Chondrocyte (in vitro differentiated cells): ENCODE measurements around the gene SESN3. TPM values are rescaled to one million over a fixed set of nuclear protein-coding genes. Genes with fewer than 3 reads are reported as not detected.

Experiments
- DNase-seq: peaks from one replicate; pipeline ENCODE4 v3.0.0; 2021; ENCODE audit warnings: mixed read lengths, low spot score
- H3K27ac Mint-ChIP-seq: one replicate; pipeline ENCODE4 v1.8.0; 2021; ENCODE audit warnings: mild to moderate bottlenecking, moderate library complexity, mixed read lengths; ENCODE audit not compliant: unreplicated experiment
- H3K27me3 Mint-ChIP-seq: 2 replicates; pipeline ENCODE4 v1.8.0; 2021; ENCODE audit warnings: low read depth, mixed read lengths
- H3K36me3 Mint-ChIP-seq: 2 replicates; pipeline ENCODE4 v1.8.0; 2021; ENCODE audit warnings: low read depth, mixed read lengths
- H3K4me1 Mint-ChIP-seq: 2 replicates; pipeline ENCODE4 v1.8.0; 2021; ENCODE audit warnings: low read depth, mild to moderate bottlenecking, mixed read lengths
- H3K4me3 Mint-ChIP-seq: one replicate; pipeline ENCODE4 v1.8.0; 2021; ENCODE audit warnings: mild to moderate bottlenecking, moderate library complexity, mixed read lengths; ENCODE audit not compliant: unreplicated experiment
- H3K9me3 Mint-ChIP-seq: 2 replicates; pipeline ENCODE4 v1.8.0; 2021; ENCODE audit warnings: low read depth, mixed read lengths
- total RNA-seq: library from RNA; stranded (reverse); gene quantifications from 3 replicates; pipeline ENCODE4 v1.2.1, GENCODE V29; 2021
- TF ChIP-seq, protein P1 (sequence below): fragments of 200-600 bp; sonication (generic); IDR thresholded peaks from 2 replicates; pipeline ENCODE4 v1.5.0; 2021; ENCODE audit warnings: antibody characterized with exemption, mild to moderate bottlenecking, moderate library complexity

SESN3 gene
- total RNA-seq, 1 donor from 2014 or later, result 104 TPM

DNA sequence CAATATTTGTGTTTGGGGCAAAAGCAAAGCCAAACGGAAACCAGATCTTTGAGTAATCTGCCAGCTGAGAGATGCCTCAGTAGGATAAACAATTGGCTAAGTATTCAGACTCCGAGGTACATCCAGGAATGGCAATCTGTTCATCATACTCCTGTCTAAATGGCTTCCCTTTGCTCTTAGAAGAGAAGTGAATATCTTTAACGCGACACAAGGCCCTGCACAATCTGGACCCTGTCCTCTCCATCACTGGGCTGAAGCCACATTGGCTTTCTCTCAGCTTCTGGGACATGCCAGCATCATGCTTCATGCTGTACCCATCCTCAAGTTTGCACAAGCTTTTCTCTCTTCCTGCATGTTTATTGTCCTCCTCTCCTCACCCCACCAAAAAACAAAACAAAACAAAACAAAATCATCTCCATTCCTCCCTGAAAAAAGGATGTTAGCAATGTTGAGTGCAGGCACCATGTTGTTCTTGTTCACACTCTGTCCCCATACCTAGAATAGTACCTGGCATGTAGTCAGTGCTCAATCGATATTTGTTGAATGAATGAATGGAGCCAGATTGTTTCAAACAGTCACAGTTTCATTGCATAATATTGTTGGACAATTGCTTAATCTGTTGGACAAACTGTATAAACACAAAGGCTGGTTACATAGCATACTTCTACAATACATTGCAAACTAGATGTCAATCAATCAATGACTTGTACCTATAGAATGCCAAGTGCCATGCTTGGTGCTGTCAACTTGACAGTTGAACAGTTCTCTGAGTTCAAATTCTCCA lies 38.2 kb upstream of the SESN3 start:
- Mint-ChIP-seq H3K4me1 (peaks cover 4% of the 10 kb centered on the region), H3K4me3 (no peak overlapping the region), H3K27ac (no peak overlapping the region), H3K9me3 (peaks cover 6% of the 10 kb centered on the region), H3K36me3 (no peaks in the 10 kb centered on the region), H3K27me3 (no peaks in the 10 kb centered on the region)
- DNase-seq, result no peak
- TF ChIP-seq, protein P1, sequence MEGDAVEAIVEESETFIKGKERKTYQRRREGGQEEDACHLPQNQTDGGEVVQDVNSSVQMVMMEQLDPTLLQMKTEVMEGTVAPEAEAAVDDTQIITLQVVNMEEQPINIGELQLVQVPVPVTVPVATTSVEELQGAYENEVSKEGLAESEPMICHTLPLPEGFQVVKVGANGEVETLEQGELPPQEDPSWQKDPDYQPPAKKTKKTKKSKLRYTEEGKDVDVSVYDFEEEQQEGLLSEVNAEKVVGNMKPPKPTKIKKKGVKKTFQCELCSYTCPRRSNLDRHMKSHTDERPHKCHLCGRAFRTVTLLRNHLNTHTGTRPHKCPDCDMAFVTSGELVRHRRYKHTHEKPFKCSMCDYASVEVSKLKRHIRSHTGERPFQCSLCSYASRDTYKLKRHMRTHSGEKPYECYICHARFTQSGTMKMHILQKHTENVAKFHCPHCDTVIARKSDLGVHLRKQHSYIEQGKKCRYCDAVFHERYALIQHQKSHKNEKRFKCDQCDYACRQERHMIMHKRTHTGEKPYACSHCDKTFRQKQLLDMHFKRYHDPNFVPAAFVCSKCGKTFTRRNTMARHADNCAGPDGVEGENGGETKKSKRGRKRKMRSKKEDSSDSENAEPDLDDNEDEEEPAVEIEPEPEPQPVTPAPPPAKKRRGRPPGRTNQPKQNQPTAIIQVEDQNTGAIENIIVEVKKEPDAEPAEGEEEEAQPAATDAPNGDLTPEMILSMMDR, result no peak

DNA sequence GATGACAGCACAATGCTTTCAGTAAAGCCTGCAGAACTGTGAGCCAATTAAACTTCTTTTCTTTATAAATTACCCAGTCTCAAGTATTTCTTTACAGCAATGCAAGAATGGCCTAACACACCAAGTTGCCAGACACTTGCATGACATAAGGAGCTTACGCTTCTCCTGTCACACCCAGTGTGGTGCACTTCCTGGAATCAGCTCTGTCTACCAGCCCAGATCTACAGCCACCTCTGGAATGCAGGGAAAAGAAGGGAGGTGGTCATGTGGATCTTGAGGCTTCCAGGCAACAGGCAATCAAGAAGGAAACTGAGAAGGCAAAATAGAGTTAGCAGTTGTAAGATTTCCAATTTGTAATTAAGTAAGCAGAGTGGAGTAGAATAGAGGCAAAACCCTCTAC lies 37.4 kb upstream of the SESN3 start:
- peaks cover 6% of the 10 kb centered on the region for H3K9me3 Mint-ChIP-seq
- TF ChIP-seq, protein P1, result no peak
- no peaks in the 10 kb centered on the region for H3K36me3 Mint-ChIP-seq
- H3K27ac Mint-ChIP-seq, result no peak overlapping the region
- peaks cover 4% of the 10 kb centered on the region for H3K4me1 Mint-ChIP-seq
- H3K27me3 Mint-ChIP-seq, result no peaks in the 10 kb centered on the region
- DNase-seq, result no peak
- H3K4me3 Mint-ChIP-seq, result no peak overlapping the region

DNA sequence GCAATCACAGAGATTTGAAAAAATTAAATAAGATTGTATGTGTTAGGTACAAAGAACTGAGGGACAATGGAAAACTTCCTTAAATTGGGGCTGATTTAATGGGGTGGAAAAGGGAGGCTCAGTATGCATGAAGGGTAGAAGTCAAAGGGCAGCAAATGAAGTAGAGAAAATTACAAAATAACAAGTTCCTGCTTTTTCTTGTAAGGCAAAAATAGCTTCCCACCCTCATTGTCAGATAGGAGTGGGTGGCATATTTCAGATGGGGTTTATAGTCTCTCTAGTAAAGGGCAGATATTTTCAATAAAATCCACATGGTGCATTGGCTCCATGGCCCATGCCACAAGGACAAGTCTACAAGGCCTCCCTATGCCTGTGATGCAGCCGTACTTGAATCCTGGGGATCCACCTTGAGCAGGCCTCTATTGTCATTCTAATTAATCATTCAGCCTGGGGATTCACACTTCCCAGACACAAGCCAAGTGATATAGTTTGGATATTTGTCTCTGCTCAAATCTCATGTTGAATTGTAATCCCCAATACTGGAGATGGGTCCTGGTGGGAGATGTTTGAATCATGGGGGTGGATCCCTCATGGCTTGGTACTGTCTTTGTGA lies 36.7 kb upstream of the SESN3 start:
- no peaks in the 10 kb centered on the region for H3K36me3 Mint-ChIP-seq
- no peak overlapping the region for H3K4me3 Mint-ChIP-seq
- DNase-seq, result no peak
- H3K27me3 Mint-ChIP-seq, result no peaks in the 10 kb centered on the region
- TF ChIP-seq, protein P1, result no peak
- H3K27ac Mint-ChIP-seq, result no peak overlapping the region
- H3K4me1 Mint-ChIP-seq, result peaks cover 4% of the 10 kb centered on the region
- H3K9me3 Mint-ChIP-seq, result peaks cover 6% of the 10 kb centered on the region

DNA sequence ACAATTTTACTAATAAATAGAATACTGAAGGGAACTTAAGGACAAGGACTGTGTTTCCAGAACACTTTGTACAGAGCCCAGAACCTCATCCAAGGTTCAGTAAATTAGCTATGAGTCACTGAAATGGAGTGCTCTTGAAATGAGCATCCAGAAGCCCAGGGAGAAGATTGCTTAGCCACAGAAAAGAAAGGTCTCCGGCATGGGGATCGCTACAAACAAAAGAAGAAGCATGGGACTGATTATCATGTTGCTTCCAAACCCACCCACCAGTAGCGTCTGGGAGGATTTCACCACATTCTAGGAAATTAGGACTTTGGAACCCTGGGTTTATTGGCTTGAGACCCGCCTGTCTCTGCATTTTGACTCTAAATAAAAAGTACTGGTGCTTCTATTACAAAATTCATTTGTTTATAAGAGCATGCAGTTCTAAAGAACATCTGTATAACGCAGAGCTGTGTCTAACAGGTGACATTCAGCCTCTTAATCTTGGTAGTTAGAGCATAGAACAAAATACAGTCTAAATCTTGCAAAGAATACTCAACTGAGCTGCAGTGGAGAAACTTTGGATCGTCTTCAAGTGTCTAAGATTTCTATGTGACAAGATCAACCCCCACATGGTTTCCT lies 35.9 kb upstream of the SESN3 start:
- Mint-ChIP-seq H3K27me3 (no peaks in the 10 kb centered on the region), H3K9me3 (peaks cover 6% of the 10 kb centered on the region), H3K27ac (no peak overlapping the region), H3K4me1 (peaks cover 4% of the 10 kb centered on the region), H3K36me3 (no peaks in the 10 kb centered on the region), H3K4me3 (no peak overlapping the region)
- no peak for DNase-seq
- TF ChIP-seq, protein P1, result no peak

DNA sequence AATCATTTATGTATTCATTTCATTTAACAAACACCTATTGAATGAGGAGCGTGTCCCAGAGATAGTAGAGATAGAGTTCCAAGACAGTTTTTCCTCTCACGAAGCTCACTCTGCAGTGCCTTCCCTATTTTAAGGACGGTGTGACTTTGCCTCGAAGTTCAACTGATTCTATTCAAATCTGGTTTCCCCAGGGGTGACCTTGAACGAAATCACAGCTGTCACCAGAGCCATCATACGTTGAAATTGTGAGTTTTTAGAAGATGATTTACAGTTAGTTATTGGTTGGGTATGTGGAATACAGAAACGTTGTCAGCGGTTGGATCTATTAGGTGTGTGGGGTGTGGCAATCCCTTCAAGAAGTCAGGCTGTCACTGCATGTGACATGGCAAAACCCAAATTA lies 33.9 kb upstream of the SESN3 start:
- no peak for DNase-seq
- peaks cover 4% of the 10 kb centered on the region for H3K4me1 Mint-ChIP-seq
- no peaks in the 10 kb centered on the region for H3K27me3 Mint-ChIP-seq
- H3K9me3 Mint-ChIP-seq, result peaks cover 6% of the 10 kb centered on the region
- no peak overlapping the region for H3K27ac Mint-ChIP-seq
- no peaks in the 10 kb centered on the region for H3K36me3 Mint-ChIP-seq
- TF ChIP-seq, protein P1, result no peak
- no peak overlapping the region for H3K4me3 Mint-ChIP-seq
